Hematopoietic multipotent progenitor cell treated with erythropoietin and hydrocortisone succinate and interleukin-3 and kit ligand, for 8 days (in vitro differentiated cells): ENCODE results near the gene CMTM2.
"Not testable (repeated sequence)": the region's sequence is repeated elsewhere in the genome, so short reads cannot be mapped to it uniquely, and the experiment has no call there.

ENCODE experiments used
- DNase-seq: peaks from one replicate; pipeline ENCODE4 v3.0.0-alpha.2; 2015

Gene CMTM2

GRCh38 chr16:66587881-66588600 lies 8.8 kb downstream of the CMTM2 start:
- no peak for DNase-seq

GRCh38 chr16:66588981-66589713 lies 9.9 kb downstream of the CMTM2 start:
- peak; percentile 89 for DNase-seq

- no peak for DNase-seq
Observed at GRCh38 chr16:66590322-66590721, 11.1 kb downstream of the CMTM2 start.

- DNase-seq: no peak
Observed at GRCh38 chr16:66591018-66591417, 11.8 kb downstream of the CMTM2 start.

- no peak for DNase-seq
Observed at GRCh38 chr16:66592241-66592640, 13.0 kb downstream of the CMTM2 start.

- no peak for DNase-seq
Observed at GRCh38 chr16:66592814-66593213, 13.6 kb downstream of the CMTM2 start.

- no peak for DNase-seq
Observed at GRCh38 chr16:66594739-66595138, 15.5 kb downstream of the CMTM2 start.

GRCh38 chr16:66596559-66596958 lies 17.3 kb downstream of the CMTM2 start:
- DNase-seq: not testable (repeated sequence)

- DNase-seq: no peak
Observed at GRCh38 chr16:66596986-66597848, 18.0 kb downstream of the CMTM2 start.

GRCh38 chr16:66598111-66598510 lies 18.8 kb downstream of the CMTM2 start:
- DNase-seq: no peak

GRCh38 chr16:66599726-66600125 lies 20.5 kb downstream of the CMTM2 start:
- no peak for DNase-seq

GRCh38 chr16:66600477-66600876 lies 21.2 kb downstream of the CMTM2 start:
- no peak for DNase-seq

GRCh38 chr16:66601471-66601870 lies 22.2 kb downstream of the CMTM2 start:
- DNase-seq: no peak

- DNase-seq: peak; percentile 34
Observed at GRCh38 chr16:66603537-66604375, 24.5 kb downstream of the CMTM2 start.

GRCh38 chr16:66604376-66605176 lies 25.3 kb downstream of the CMTM2 start, which contains the start of gene CMTM3:
CMTM3 (plus strand) TSS chr16:66604704; CDS start chr16:66604806, 102 bp downstream.
- peak; percentile 38 for DNase-seq

GRCh38 chr16:66605177-66605978 lies 26.1 kb downstream of the CMTM2 start:
- DNase-seq: no peak

- no peak for DNase-seq
Observed at GRCh38 chr16:66605979-66606751, 26.9 kb downstream of the CMTM2 start.

- peak; percentile 81 for DNase-seq
Observed at GRCh38 chr16:66608241-66609138, 29.2 kb downstream of the CMTM2 start.

- DNase-seq: no peak
Observed at GRCh38 chr16:66609139-66609510, 29.9 kb downstream of the CMTM2 start.
